Muscle of arm (tissue), 12 donors: ENCODE measurements around the gene EEPD1. TPM values are rescaled to one million over a fixed set of nuclear protein-coding genes. Genes with fewer than 3 reads are reported as not detected.

ENCODE experiments used
- DNase-seq: peaks from one replicate; pipeline ENCODE4 v3.0.0-alpha.2; 2013
- polyA plus RNA-seq, 12 donors: library from polyadenylated mRNA; unstranded; fragments of 120-200 nt; gene quantifications; one replicate each; pipeline ENCODE4 v1.2.1, GENCODE V29; 2013; ENCODE audit not compliant: insufficient read length in 12 of 12

EEPD1 gene
- polyA plus RNA-seq, 12 donors: 5.2 to 21.0 (median 12.1) TPM; not detected in 1

DNA sequence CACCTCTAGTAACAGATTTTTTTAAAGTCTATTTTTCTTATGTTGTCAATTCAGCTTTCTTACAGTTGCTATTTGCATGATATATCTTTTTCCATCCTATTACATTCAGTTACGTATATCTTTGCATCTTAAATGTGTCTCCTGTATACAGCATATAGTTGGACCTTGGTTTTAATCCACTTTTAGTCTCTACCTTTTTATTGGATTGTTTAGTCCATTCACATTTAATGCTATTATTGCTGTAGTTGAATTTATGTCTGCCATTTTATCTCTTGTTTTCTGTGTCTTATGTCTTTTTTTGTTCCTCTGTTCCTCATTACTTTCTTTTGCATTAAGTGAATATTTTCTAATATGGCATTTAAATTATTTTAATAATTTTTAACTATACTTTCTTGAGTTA lies 100.6 kb downstream of the EEPD1 start:
- no peak for DNase-seq

DNA sequence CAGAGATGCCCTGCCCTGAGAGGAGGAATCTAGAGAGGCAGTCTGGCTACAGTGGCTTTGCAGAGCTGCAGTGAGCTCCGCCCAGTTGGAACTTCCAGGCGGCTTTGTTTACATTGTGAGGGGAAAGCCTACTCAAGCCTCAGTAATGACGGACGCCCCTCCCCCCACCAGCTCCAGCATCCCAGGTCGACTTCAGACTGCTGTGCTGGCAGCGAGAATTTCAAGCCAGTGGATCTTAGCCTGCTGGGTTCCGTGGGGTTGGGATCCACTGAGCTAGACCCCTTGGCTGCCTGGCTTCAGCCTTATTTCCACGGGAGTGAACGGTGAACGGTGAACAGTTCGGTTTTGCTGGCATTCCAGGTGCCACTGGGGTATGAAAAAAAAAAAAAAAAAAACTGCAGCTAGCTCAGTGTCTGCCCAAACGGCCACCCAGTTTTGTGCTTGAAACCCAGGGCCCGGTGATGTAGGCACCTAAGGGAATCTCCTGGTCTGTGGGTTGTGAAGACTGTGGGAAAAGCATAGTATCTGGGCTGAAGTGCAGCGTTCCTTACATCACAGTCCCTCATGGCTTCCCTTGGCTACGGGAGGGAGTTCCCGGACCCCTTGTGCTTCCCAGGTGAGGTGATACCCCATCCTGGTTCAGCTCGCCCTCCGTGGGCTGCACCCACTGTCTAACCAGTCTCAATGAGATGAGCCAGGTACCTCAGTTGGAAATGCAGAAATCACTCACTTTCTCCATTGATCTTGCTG lies 105.6 kb downstream of the EEPD1 start:
- peak; percentile 56 for DNase-seq

DNA sequence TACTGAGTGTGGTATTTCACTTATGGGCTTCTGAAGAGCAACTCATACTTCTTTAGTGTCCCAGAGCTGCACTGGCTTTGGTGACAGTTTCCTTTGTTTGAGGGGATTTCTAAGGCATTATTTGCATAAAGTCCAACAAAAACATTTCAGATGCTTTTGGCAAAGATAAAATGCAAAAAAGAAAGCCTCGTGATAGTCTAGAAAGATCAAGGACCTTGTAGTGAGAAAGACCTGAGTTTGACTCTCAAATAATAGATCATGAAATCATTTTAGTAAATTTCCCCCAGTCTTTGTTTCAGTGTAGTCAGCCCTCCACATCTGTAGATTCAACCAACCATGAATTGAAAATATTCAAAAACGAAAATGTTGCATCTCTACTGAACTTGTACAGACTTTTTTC lies 107.4 kb downstream of the EEPD1 start:
- DNase-seq: no peak

DNA sequence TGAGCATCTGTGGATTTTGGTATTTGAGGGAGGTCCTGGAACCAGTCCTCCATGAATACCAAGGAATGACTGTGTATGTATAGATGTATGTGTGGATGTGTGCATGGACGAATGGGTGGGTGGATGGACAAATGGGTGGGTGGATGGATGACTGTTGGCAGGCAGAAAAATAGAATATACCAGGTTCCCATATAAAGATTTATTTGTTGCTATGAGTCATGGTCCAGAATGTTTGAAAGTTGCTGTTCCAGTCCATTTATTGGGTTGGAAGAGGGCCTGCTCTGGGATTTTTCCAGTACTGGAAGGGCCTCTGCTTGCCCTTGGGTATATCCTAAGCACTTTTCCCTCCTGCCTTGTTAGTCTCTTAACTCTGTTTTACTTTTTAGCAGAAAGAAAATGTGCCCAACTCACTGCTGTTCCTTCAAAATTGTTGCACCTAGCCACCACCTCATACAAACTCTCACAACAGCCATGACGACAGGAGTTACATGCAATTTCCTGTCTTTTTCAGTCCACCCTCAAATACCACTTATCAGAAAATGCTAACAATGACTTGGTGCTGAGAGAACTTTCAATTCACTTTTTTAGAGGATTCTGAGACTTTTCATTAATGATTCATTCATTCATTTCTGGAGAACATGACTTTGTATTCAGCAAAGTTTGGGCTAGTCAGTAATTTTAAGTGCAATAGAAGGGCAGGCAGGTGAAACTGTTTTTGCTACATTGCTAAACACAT lies 108.1 kb downstream of the EEPD1 start:
- no peak for DNase-seq

DNA sequence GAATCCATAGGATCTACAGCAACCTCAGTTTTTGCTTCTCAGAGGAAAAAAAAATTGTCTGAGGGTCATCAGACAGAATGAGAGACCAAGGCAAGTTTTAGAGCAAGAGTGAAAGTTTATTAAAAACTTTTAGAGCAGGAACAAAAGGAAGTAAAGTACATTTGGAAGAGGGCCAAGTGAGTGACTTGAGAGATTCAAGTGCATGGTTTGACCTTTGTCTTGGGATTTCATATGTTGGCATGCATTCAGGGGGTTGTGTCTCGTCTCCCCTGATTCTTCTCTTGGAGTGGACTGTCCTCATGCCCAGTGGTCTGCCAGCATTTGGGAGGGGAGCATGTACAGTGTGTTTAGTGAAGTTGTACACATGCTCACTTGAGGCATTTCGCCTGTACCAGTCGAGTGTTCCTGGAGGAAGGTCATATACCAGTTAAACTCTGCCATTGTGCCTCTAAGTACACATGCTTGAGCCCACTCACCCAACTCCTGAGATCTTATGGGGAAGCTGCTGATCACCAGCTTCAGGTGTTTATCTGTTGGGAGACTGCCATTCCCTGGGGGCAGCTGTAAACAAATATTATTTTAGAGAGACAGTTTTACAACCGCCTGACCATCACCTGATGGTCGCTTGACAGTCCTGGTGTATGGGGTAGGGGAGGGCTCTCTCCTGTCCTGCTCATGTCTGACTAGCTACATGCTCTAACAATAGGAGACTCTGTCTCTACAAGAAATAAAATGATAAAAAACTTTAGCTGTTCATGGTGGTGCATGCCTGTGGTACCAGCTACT lies 109.4 kb downstream of the EEPD1 start:
- DNase-seq: no peak

DNA sequence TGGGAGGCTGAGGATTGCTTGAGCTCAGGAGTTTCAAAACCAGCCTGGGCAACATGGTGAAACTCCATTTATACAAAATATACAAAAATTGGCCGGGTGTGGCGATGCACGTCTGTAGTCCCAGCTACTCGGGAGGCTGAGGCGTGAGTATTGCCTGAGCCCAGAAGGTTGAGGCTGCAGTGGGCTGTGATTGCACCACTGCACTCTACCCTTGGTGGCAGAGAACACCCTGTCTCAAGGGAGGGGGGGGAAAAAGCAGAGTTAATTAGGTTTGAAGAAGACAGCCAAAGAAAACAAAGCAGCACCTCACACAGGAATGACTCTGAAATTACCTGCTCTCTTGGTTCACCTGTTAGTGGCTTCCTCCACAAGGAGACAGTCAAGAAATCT lies 110.0 kb downstream of the EEPD1 start:
- DNase-seq: no peak

DNA sequence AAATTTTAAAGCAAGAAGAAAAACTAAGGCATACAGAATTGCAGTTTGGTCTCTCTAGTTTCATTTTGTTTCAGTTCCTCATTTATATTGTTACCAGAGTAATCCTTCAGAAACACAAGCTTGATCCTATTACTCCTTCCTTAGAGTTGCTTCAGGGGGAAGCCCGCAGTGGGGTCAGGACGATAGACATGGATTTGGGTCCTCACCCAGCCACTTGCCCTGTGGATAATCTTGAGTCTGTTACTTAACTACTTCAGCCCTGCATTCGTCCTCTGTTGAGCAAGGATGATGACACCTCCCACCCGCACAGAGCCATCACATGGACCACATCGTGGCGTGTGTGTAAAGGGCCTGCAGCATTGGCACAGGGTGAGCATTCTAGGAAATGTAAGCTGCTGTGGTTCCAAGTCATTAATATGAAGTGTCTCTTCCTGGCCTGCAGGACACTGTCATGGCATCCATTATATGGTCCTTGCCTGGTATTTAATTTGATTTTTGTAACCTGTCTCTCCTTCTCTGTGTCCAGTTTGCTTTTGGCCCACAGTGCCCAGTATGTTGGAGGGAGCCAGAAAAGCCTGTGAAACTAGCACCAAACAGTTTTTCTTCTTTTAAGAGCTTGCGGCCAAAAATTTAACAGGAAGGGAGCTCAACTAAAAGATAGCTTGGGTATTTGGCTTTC lies 111.2 kb downstream of the EEPD1 start:
- DNase-seq: no peak

DNA sequence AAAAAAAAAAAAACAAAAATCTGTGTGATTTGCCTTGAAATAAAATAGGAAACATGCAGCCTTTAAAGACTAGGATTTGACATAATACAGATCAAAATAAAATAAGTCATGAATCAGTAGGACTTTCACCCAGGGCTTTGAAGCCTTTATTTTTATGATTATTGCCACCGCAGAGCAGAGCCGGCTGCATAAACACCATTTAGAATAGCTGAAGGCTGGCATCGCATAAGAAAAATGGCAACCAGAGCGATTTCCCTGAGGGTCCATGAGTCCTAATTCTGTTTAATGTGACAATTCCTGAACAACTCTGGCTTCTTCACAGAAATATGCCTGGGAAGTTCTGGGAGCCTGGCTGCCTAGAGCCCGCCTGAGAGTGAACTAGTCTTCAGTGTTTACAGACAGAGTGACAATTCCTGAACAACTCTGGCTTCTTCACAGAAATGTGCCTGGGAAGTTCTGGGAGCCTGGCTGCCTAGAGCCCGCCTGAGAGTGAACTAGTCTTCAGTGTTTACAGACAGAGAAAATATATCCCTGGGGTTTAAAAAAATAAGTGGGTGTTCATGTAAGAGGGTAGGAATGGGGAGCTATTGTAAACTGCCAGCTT lies 112.0 kb downstream of the EEPD1 start:
- no peak for DNase-seq

DNA sequence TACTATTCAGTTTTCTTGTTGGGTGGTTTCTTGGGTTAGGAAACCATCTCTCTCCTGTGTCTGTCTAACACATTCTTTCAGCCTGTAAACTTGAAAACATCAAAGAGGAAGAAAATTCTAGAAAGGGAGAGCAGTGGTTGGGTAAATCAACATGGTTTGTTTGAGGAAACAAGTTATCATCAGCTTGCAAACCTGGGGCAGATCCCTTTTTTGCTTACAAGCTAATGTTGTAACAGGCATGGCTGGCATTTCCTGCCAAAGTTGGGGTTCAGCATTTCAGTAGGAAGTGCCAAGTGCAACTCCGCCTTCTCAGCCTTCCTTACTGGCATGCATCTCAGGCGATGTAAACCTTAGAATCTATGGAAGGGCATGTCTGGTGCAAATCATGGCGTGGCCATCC lies 112.6 kb downstream of the EEPD1 start:
- DNase-seq: no peak

DNA sequence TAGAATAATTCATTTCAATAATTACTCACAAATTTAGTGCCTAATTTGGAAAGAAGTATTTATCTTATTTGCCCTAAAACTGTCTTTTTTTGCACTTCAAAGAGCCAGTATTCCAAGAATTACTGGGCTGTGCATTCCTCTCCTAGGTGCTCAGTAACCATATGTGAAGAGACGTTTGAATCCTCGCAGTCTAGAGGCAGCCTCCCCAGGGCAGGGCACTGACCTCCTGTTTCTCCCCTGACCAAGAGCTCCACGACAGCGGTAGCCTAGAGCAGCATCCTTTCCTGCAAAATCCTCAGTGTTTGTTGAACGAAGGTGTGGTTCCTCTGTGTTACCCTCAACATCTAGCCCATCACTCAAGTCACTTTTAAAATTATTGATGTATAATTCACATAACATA lies 113.1 kb downstream of the EEPD1 start:
- no peak for DNase-seq

DNA sequence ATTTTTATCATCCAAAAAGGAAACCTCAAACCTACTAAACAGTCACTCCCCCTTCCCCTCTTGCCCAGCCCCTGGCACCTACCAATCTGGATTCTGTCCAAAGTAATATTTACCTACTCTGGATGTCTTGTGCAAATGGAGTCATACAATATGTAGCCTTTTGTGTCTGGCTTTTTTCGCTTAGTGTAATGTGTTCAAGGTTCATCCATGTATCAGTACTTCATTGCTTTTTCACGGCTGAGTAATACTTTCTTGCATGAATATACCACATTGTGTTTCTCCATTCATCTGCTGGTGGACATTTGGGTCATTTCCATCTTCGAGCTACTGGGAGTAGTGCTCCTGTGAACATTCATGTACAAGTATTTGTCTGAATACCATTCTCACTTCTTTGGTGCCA lies 113.6 kb downstream of the EEPD1 start:
- no peak for DNase-seq

DNA sequence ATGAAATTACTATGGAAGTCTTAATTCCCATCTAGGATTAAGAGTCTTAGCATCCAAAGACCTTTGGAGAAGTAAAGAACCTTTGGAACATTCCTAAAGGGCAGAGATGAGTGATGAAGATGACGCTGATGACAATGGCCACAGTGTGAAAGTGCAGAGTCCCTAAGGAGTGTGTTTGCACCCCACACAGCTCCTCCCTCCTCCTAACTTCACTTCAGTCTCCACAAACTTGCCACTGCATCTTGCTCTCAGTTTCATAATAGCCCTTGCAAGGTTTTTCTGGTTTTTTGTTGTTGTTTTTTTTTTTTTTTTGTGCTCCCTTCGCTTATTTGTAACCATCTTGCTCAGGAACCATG lies 119.1 kb downstream of the EEPD1 start:
- DNase-seq: no peak

DNA sequence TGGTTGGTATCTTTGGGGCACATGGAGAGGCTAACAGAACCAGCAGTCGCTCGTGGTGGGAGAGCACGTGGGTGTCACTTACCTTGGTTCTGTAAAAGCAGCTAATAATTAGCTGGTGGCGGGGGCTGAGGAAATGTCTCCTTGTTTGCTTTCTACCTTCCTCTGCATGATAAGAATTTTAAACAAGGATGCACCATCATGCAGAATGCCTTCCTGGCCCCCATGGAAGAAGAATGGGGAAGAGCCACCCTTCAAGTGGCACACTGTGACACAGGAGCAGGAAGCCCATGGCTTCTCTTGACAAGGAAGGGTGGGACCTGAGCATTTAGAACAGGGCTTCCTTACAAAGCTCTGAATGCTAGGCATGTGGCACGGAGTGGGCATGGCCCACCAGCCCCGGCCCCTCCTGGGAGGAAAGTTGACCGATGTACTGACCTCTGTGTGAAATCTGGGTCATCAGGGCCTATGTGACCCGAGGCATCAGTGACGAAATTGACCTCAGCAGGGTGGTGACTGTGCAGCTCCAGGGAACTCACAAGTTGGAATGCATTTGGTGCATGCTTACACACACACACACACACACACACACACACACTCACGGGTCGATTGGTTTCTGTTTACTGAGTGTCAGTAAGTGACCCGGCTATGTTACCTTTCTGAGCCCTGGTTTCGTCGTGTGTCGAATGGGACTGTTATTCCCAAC lies 119.7 kb downstream of the EEPD1 start:
- no peak for DNase-seq

DNA sequence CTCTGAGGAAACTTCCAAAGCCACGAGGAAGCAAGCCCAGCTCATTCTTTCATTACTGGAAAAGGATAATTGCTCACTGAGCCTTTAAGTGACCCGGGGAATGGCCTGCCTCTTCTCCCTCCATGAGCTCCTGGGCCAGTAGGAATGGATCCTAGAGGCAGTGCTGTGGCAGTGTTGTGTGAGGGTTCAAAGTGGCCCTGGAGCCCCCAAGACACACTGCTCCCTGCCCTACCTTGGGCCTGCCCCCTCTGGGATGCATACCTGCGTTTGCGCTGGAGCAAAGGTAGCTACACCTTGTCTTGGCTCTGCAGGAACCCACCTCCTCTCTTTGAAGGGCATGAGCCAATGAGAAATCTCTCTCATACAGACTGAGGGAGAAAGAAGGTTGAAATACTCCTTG lies 120.8 kb downstream of the EEPD1 start:
- DNase-seq: no peak

DNA sequence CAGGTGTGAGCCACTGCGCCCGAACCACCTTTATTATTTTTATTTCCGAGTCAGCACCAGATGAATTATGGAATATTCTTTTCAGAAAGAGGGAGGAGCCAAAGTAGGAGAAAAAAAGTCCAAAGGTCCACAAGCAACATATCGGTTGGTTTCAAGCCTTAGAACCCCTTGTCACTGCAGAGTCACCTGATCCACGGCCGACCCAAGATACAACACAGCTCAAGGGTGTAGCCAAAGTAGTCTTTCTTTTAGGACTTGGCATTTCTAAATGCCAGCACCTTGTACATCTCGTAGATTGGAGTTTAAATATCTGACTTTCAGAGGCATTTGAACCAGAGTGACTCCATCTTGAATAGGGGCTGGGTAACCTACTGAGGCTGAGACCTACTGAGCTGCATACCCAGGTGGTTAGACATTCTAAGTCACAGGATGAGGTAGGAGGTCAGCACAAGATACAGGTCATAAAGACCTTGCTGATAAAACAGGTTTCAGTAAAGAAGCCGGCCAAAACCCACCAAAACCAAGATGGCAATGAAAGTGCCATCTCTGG lies 122.8 kb downstream of the EEPD1 start:
- DNase-seq: no peak

DNA sequence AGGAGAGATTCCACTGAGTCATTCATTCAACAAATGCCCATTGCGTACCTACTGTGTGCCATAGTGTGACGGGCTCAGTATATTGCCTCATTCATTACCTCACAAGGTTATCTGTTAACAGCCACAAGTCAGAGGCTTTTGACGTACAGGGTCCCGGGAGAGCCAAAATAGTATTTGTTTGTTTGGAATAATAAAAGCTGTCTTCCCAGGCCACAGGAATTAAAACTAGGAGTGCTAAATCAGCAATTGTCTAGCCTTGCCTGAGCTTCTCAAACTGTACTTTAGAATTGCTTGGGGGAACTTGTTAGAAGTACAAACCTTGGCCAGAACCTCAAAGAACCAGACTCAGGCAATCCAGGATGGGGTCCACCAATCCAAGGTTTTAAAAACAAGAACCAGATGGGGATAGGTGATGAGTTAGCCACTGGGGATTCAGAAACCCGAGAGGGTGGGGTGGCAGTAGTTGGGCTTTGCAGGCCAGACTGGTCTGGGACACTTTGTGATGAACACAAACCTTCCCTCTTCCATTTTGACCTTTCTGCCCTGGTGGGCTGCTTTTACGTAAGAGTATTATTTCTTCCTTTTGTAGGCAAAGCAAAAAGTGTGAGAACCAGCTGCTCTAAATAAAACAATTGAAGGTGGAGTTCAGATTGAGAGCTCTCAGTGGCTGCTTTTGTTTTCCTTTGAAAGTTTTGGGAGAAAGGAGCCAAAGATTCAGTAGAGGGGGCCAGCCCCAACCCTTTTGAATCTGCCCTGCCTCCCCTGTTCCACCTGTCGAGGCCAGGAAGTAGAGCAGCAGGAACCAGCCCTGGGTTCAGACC lies 123.6 kb downstream of the EEPD1 start:
- no peak for DNase-seq

DNA sequence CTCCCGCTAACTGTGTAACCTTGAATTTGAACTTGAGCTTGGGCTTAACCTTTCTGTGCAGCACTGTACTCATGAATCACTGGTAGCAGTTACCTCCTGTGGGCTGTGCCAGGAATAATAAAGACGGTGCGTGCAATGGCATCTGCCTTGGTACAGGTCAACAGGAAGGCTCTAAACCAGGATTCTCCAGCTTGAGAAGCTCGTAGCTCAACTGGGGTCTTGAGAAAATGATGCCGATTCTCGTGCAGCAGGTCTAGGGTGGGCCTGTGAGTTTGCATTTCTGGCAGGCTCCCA lies 124.1 kb downstream of the EEPD1 start:
- DNase-seq: no peak

DNA sequence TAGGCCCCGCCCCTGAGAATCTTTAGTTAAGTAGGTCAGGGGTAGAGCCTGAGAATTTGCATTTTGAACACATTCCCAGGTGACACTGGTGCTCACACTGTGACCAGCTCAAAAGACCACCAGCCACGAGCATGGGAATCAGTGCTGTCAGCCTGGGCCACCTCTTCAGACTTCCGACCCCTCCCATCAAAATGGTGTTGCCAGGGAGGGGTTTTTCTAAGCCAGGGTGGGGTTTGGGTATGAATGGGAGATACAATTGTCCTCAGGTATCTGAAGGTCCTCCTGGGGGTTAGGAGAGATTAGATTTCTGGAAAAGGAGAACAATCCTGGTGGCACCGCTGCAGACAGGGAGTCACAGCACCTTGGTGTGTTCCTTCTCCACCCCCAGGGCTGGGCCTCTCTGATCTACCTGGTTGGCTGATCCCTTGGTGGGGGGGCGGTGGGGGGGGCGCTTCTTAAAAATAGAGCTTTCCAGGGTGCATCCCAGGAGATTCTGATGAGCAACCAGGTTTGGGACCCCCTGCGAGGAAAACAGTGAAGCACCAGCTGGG lies 125.1 kb downstream of the EEPD1 start:
- no peak for DNase-seq

DNA sequence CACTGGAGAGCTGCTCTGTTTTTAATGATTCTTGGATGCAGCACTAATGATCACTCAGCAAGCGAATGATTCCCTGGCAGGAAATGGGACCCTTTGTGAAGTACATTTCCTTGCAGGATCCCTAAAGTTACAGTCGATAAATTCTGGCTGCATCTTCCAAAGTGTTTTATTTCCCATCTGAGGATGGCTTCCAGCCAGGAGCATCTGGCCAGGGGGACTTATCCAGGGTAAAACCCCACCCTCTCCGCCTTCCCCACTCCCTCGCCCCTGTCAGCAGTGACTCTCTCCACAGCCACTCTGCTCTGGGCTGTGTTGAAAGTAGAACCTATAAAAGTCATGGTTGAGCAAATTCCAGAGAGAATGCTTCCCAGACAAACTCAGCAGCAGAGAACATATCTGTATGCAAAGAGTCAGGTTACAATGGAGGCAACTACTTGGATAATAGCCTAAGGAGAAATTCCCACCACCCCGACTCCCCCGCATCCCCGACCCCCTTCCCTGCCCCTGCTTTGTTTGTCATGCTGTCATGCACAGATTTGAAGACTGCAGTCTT lies 125.6 kb downstream of the EEPD1 start:
- DNase-seq: peak; percentile 75
